K562 (cell line): ENCODE results near the gene RBM18. TPM values are rescaled to one million over a fixed set of nuclear protein-coding genes. Genes with fewer than 3 reads are reported as not detected.
A peak's percentile ranks its signal among the peaks of the same experiment; 100 is the strongest.

Experiments
- ATAC-seq: fragments of 200-7000 bp; cut with Tn5 transposase; 3 replicates; pipeline ENCODE4 v1.9.1; 2020; ENCODE audit warnings: moderate library complexity
- BruUV-seq: library from RNA; stranded (reverse); fragments of 400-500 nt; replicated peaks from 2 replicates; lab custom pipeline; 2021; lab: Mats Ljungman, UMichigan
- CTCF ChIA-PET: fragments of 300-600 bp; formaldehyde crosslinking; extraction: SDS; loops from one replicate; lab custom pipeline; 2021; ENCODE audit warnings: low intra/inter-chr PET ratio; lab: Yijun Ruan, JAX
- POLR2A ChIA-PET: fragments of 300-600, 350-650 bp; sonication (Branson Sonifier 250); formaldehyde crosslinking; extraction: SDS; loops from one replicate; lab custom pipeline; 2021; ENCODE audit warnings: antibody characterized with exemption, inconsistent platforms; lab: Yijun Ruan, JAX
- DNase-seq, 4 experiments: peaks; one replicate each; pipeline versions ENCODE4 v3.0.0 to v3.0.0-alpha.2; 2011 to 2018; ENCODE audit warnings: low spot score in 3 of 4, mixed read lengths in 3 of 4; ENCODE audit errors: extremely low read depth in 1 of 4
- FAIRE-seq: peaks from 2 replicates; lab custom pipeline; 2011; peaks lifted over from hg19 to GRCh38; lab: Jason Lieb, UNC
- H2AFZ ChIP-seq: 2 replicates; pipeline ENCODE4 v1.6.0; 2011; ENCODE audit warnings: low read depth, low read length, control low read depth, inconsistent platforms
- H3K27ac ChIP-seq: fragments of 200-600 bp; 3 replicates; pipeline ENCODE4 v1.8.0; 2011; ENCODE audit warnings: low read depth, mild to moderate bottlenecking, control low read depth, inconsistent platforms, low read length, moderate library complexity, mixed read lengths; ENCODE audit errors: extremely low read depth
- H3K27me3 ChIP-seq, 2 experiments: fragments of 300-600 bp in 1 of 2; 2 replicates in 1 of 2; 3 replicates in 1 of 2; pipeline versions ENCODE4 v1.6.0 to v1.8.0; 2011; ENCODE audit warnings: inconsistent platforms in 2 of 2, low read length in 2 of 2, mild to moderate bottlenecking in 1 of 2, mixed read lengths in 1 of 2, moderate library complexity in 1 of 2; ENCODE audit not compliant: control insufficient read depth in 2 of 2, insufficient read depth in 2 of 2
- H3K36me3 ChIP-seq: fragments of 300-600 bp; 3 replicates; pipeline ENCODE4 v1.8.0; 2011; ENCODE audit warnings: mild to moderate bottlenecking, low read length, inconsistent platforms; ENCODE audit not compliant: control insufficient read depth, insufficient read depth
- H3K4me1 ChIP-seq, 2 experiments: fragments of 200-600 bp in 1 of 2; replicated peaks in 1 of 2; 2 replicates in 1 of 2; 3 replicates in 1 of 2; pipeline versions ENCODE4 v1.5.1 to v1.8.0; 2011; ENCODE audit warnings: inconsistent platforms in 2 of 2, low read length in 2 of 2, mild to moderate bottlenecking in 1 of 2, mixed read lengths in 1 of 2, moderate library complexity in 1 of 2; ENCODE audit not compliant: control insufficient read depth in 2 of 2, insufficient read depth in 2 of 2
- H3K4me2 ChIP-seq: 2 replicates; pipeline ENCODE4 v1.6.1; 2011; ENCODE audit warnings: low read length, control low read depth, inconsistent platforms, mixed read lengths; ENCODE audit not compliant: insufficient read depth
- H3K4me3 ChIP-seq: fragments of 200-600 bp; sonication (generic), shearing (Covaris generic); 2 replicates; pipeline ENCODE4 v1.5.1; 2016; ENCODE audit warnings: control low read depth, inconsistent platforms
- H3K79me2 ChIP-seq: fragments of 200-600 bp; 3 replicates; pipeline ENCODE4 v1.8.0; 2011; ENCODE audit warnings: low read length, inconsistent platforms; ENCODE audit not compliant: control insufficient read depth, insufficient read depth
- H3K9ac ChIP-seq, 2 experiments: 2 replicates each; pipeline versions ENCODE4 v1.6.0 to v1.6.1; 2011; ENCODE audit warnings: low read depth in 2 of 2, low read length in 2 of 2, control low read depth in 1 of 2, inconsistent platforms in 1 of 2, mild to moderate bottlenecking in 1 of 2, mixed read lengths in 1 of 2; ENCODE audit not compliant: insufficient read depth in 1 of 2
- H3K9me1 ChIP-seq: one replicate; pipeline ENCODE4 v1.6.0; 2011; ENCODE audit warnings: inconsistent platforms, mild to moderate bottlenecking, low read length, moderate library complexity; ENCODE audit not compliant: control insufficient read depth, insufficient read depth
- H3K9me3 ChIP-seq: replicated peaks from 2 replicates; pipeline ENCODE4 v1.5.1; 2011; ENCODE audit warnings: low read depth, low read length, inconsistent platforms; ENCODE audit not compliant: control insufficient read depth, insufficient read depth
- H4K20me1 ChIP-seq: replicated peaks from 2 replicates; pipeline ENCODE4 v1.6.1; 2011; ENCODE audit warnings: low read length, inconsistent platforms, mixed read lengths; ENCODE audit not compliant: control insufficient read depth, insufficient read depth
- CBFB ChIP-seq: sonication (generic); formaldehyde crosslinking; IDR thresholded peaks from 2 replicates; pipeline ENCODE4 v1.4.0; 2020; ENCODE audit warnings: mild to moderate bottlenecking, missing genetic modification reagents
- CBX2 ChIP-seq: fragments of 200-600 bp; sonication (generic); IDR thresholded peaks from one replicate; pipeline ENCODE4 v1.6.1; 2012; ENCODE audit warnings: mild to moderate bottlenecking, low read length, inconsistent platforms; ENCODE audit not compliant: insufficient read depth, poor library complexity, severe bottlenecking
- CTBP1 ChIP-seq: fragments of 450-650 bp; IDR thresholded peaks from 2 replicates; pipeline ENCODE4 v1.6.1; 2016; ENCODE audit warnings: borderline replicate concordance
- EGR1 ChIP-seq: fragments of 450-650 bp; conservative IDR thresholded peaks from 2 replicates; pipeline ENCODE4 v1.6.1; 2017; ENCODE audit warnings: mild to moderate bottlenecking
- FOXK2 ChIP-seq, 2 experiments: fragments of 450-650 bp; IDR thresholded peaks in 1 of 2; conservative IDR thresholded peaks in 1 of 2; 2 replicates each; pipeline ENCODE4 v1.6.1; 2016; ENCODE audit warnings: low read depth in 2 of 2, mild to moderate bottlenecking in 1 of 2
- GATA2 ChIP-seq: sonication (generic); formaldehyde crosslinking; IDR thresholded peaks from 2 replicates; pipeline ENCODE4 v1.4.0; 2020; ENCODE audit warnings: mild to moderate bottlenecking, missing genetic modification reagents
- HNRNPUL1 ChIP-seq: fragments of 200-400 bp; formaldehyde crosslinking; IDR thresholded peaks from 2 replicates; pipeline ENCODE4 v1.6.1; 2017; ENCODE audit warnings: low read length
- KDM1A ChIP-seq, 2 experiments: fragments of 450-650 bp; IDR thresholded peaks; 2 replicates each; pipeline ENCODE4 v1.6.1; 2016; ENCODE audit warnings: mild to moderate bottlenecking in 2 of 2
- PTBP1 ChIP-seq: fragments of 200-400 bp; formaldehyde crosslinking; IDR thresholded peaks from 2 replicates; pipeline ENCODE4 v1.6.1; 2017; ENCODE audit warnings: low read depth, low read length
- TBP ChIP-seq: optimal IDR thresholded peaks from 2 replicates; pipeline ENCODE3; 2011; ENCODE audit warnings: low read depth, low read length, improper control_type of control experiment
- ZBTB8A ChIP-seq: fragments of 450-650 bp; IDR thresholded peaks from 2 replicates; pipeline ENCODE4 v1.6.1; 2018; ENCODE audit warnings: mild to moderate bottlenecking, moderate library complexity; ENCODE audit not compliant: partially characterized antibody
- ZNF263 ChIP-seq: sonication (generic); formaldehyde crosslinking; IDR thresholded peaks from 2 replicates; pipeline ENCODE4 v1.8.0; 2022; ENCODE audit warnings: mild to moderate bottlenecking, missing genetic modification reagents, borderline replicate concordance
- ZNF589 ChIP-seq: fragments of 200-800 bp; sonication (Bioruptor generic); IDR thresholded peaks from 2 replicates; pipeline ENCODE4 v1.6.1; 2016; ENCODE audit warnings: low read depth, missing genetic modification characterization, missing compliant biosample characterization
- WGBS: fragments of 100-300 bp; shearing (Covaris generic); methylation state at CpG from one replicate; pipeline ENCODE4 v1.1.6; 2016; ENCODE audit warnings: low coverage, mixed read lengths; ENCODE audit not compliant: insufficient coverage; ENCODE audit errors: missing lambda C conversion rate; 5-methylcytosine and 5-hydroxymethylcytosine counted together
- in situ Hi-C: fragments of 300-500 bp; cut with MboI; formaldehyde crosslinking; loops from 4 replicates; pipeline ENCODE4 v1.15.0; 2018; ENCODE audit warnings: inconsistent platforms, mixed read lengths
- intact Hi-C: fragments of 100-400 bp; cut with micrococcal nuclease; formaldehyde crosslinking; loops from 2 replicates; pipeline ENCODE4 v1.14.2; 2022
- polyA plus RNA-seq, 8 experiments: library from polyadenylated mRNA; depleted of rRNA in 4 of 8; stranded (reverse) in 5 of 8; unstranded in 3 of 8; fragments of >200 nt; fragmentation: Nextera tagmentation in 2 of 8; fragmentation: Illumina TruSeq in 1 of 8; extraction: Ambion mirVana in 2 of 8; extraction: Trizol in 1 of 8; gene quantifications; 2 replicates each; pipeline versions ENCODE4 v1.2.1 to v1.2.3, GENCODE V29; 2011 to 2014; ENCODE audit warnings: inconsistent platforms in 1 of 8, missing spikeins in 1 of 8
- total RNA-seq, 7 experiments: library from RNA; depleted of rRNA in 6 of 7; stranded (reverse); fragments of >200 nt in 6 of 7; fragmentation: Illumina TruSeq in 2 of 7; extraction: Trizol in 2 of 7; gene quantifications; 2 replicates each; pipeline versions ENCODE4 v1.2.1 to v1.2.3, GENCODE V29; 2011 to 2021; ENCODE audit warnings: low replicate concordance in 1 of 7
- TF ChIP-seq, protein P1 (sequence below): fragments of 250-450 bp; sonication (Bioruptor Pico); IDR thresholded peaks from 2 replicates; pipeline ENCODE4 v1.6.1; 2021; ENCODE audit warnings: mild to moderate bottlenecking
- TF ChIP-seq, protein P2 (sequence below): fragments of 450-650 bp; IDR thresholded peaks from 2 replicates; pipeline ENCODE4 v1.7.1; 2018; ENCODE audit warnings: mild to moderate bottlenecking, low read depth; ENCODE audit not compliant: partially characterized antibody
- TF ChIP-seq, protein P3 (sequence below), 2 experiments: IDR thresholded peaks; 2 replicates each; pipeline ENCODE4 v1.6.1; 2011; ENCODE audit warnings: borderline replicate concordance in 1 of 2, control low read depth in 1 of 2, low read depth in 1 of 2, low read length in 1 of 2, mild to moderate bottlenecking in 1 of 2, mixed read lengths in 1 of 2, moderate library complexity in 1 of 2; ENCODE audit not compliant: insufficient read depth in 1 of 2, insufficient read length in 1 of 2, poor library complexity in 1 of 2, severe bottlenecking in 1 of 2; ENCODE audit errors: extremely low read depth in 1 of 2

RBM18 gene
- total and polyA plus RNA-seq, 9 of the 15 experiments (the other 6 are each of a cell fraction or from before 2014, with no cell fraction given) = 7.9 to 86.3 (median 34.0) TPM

DNA sequence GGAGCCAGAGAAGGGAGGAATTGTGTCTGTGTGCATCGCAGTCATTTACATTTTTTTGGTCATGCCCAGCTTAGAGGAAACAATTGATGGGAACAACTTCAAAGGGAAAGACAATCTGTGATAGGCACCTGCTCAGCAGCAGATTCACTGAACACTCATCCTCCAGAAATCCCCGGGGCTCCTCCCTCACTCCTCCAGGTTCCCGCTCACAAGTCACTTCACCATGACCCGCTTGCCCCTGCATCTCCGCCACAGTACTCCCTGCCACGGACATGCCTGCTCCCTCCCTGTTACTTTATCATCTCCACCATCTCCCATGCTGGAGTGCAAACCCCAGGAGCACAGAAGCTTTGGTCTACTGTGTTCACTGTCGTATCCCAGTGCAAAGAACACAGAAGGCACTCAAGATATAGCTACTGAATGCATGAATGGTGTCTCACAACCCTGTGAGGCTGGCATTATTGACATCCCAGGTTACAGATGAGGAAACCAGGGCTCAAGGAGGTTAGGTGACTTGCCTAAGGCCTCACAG, 52.1 kb downstream of the RBM18 start:
- ATAC-seq (no peak), DNase-seq (peak; percentile 31 to 52 (median 37)), FAIRE-seq (peak; percentile 70)
- Histone ChIP-seq H3K27me3 (no peaks in the 10 kb centered on the region), H4K20me1 (no peaks in the 10 kb centered on the region), H2AFZ (peak overlapping the region; percentile 82), H3K27ac (no peak overlapping the region; the same call in 2 of the 3 replicates), H3K4me2 (peak overlapping the region; percentile 90), H3K36me3 (peaks cover 27% of the 10 kb centered on the region; the same call in 1 of the 3 replicates), H3K9ac (peak overlapping the region; percentile 64 to 95), H3K9me3 (no peaks in the 10 kb centered on the region), H3K9me1 (no peaks in the 10 kb centered on the region), H3K79me2 (peaks cover 27% of the 10 kb centered on the region), H3K4me3 (peak overlapping the region; percentile 58), H3K4me1 (peaks cover 22 to 31% of the 10 kb centered on the region in 2 experiments; a peak in 4 of 5 replicates)
- WGBS = 29% methylated on average over 6 of the region's 7 CpGs
- no TSS peak for BruUV-seq
- intact Hi-C loops = loop anchor here (2.0 to 5.0 kb wide), 2 partner anchors 52 to 55 kb away; partner anchors contain the start of genes MORN5, MRRF, NDUFA8 and RBM18
- CTCF ChIA-PET = no interaction called here
- in situ Hi-C loops = no loop called here
- POLR2A ChIA-PET = interaction anchor here (0.9 to 1.7 kb wide), 2 partner anchors 9 to 13 kb away, joined by 3 to 4 read pairs; no protein-coding TSS in a partner anchor
- TF ChIP-seq ZBTB8A (no peak), CBFB (CRISPR knock-in tag) (no peak), ZNF589 (CRISPR knock-in tag) (no peak), EGR1 (no peak), ZNF263 (CRISPR knock-in tag) (peak; percentile 72; the same call in 1 of the 2 replicates), PTBP1 (no peak), HNRNPUL1 (no peak), CBX2 (no peak), CTBP1 (0 out of 2 replicates have a peak, but pooled peaks have one; percentile 25), TBP (no peak), KDM1A (IDR thresholded peaks at IDR 0.05) (peak; percentile 35 to 44; a peak in 3 of 4 replicates), GATA2 (CRISPR knock-in tag) (peak; percentile 54; the same call in 1 of the 2 replicates), FOXK2 (conservative IDR thresholded peaks at IDR 0.05 in 1 of 2, IDR thresholded peaks at IDR 0.05 in 1 of 2; ENCODE audit: low read depth in 2 of 2) (no peak)
- TF ChIP-seq, protein P1, sequence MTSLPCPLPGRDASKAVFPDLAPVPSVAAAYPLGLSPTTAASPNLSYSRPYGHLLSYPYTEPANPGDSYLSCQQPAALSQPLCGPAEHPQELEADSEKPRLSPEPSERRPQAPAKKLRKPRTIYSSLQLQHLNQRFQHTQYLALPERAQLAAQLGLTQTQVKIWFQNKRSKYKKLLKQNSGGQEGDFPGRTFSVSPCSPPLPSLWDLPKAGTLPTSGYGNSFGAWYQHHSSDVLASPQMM (CRISPR knock-in tag) = no peak
- TF ChIP-seq, protein P2, sequence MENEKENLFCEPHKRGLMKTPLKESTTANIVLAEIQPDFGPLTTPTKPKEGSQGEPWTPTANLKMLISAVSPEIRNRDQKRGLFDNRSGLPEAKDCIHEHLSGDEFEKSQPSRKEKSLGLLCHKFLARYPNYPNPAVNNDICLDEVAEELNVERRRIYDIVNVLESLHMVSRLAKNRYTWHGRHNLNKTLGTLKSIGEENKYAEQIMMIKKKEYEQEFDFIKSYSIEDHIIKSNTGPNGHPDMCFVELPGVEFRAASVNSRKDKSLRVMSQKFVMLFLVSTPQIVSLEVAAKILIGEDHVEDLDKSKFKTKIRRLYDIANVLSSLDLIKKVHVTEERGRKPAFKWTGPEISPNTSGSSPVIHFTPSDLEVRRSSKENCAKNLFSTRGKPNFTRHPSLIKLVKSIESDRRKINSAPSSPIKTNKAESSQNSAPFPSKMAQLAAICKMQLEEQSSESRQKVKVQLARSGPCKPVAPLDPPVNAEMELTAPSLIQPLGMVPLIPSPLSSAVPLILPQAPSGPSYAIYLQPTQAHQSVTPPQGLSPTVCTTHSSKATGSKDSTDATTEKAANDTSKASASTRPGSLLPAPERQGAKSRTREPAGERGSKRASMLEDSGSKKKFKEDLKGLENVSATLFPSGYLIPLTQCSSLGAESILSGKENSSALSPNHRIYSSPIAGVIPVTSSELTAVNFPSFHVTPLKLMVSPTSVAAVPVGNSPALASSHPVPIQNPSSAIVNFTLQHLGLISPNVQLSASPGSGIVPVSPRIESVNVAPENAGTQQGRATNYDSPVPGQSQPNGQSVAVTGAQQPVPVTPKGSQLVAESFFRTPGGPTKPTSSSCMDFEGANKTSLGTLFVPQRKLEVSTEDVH = no peak
- TF ChIP-seq, protein P3, sequence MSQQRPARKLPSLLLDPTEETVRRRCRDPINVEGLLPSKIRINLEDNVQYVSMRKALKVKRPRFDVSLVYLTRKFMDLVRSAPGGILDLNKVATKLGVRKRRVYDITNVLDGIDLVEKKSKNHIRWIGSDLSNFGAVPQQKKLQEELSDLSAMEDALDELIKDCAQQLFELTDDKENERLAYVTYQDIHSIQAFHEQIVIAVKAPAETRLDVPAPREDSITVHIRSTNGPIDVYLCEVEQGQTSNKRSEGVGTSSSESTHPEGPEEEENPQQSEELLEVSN (IDR thresholded peaks at IDR 0.05; ENCODE audit: borderline replicate concordance in 1 of 2, extremely low read depth in 1 of 2, insufficient read depth in 1 of 2, insufficient read length in 1 of 2, low read depth in 1 of 2, low read length in 1 of 2, poor library complexity in 1 of 2, severe bottlenecking in 1 of 2) = peak in 1 of 2 experiments; percentile 28
